ENCODE results near the gene EP400.

EP400 gene

GRCh38 chr12:132109741-132110140, 160.0 kb downstream of the EP400 start:
- Histone ChIP-seq H3K36me3 (ENCODE audit: insufficient read depth, low read length) (peaks cover 4% of the 10 kb centered on the region; the same call in 1 of the 2 replicates), H3K4me3 (no peak overlapping the region), H3K9ac (ENCODE audit: insufficient read length) (no peak overlapping the region), H3K9me3 (ENCODE audit: low read depth, low read length) (no peaks in the 10 kb centered on the region), H3K27ac (no peak overlapping the region)
- DNase-seq (ENCODE audit: low read depth, low spot score): no peak
- TF ChIP-seq EZH2 (IDR thresholded peaks at IDR 0.05) (no peak), POLR2AphosphoS5 (IDR thresholded peaks at IDR 0.05; ENCODE audit: borderline replicate concordance, low read depth, low read length) (no peak), FOXP2 (optimal IDR thresholded peaks at IDR 0.05; ENCODE audit: control extremely low read depth, extremely low read length, insufficient read depth) (no peak)

- H3K9ac ChIP-seq (ENCODE audit: insufficient read length): no peak overlapping the region
- no peak overlapping the region for H3K27ac ChIP-seq
- TF ChIP-seq FOXP2 (optimal IDR thresholded peaks at IDR 0.05; ENCODE audit: control extremely low read depth, extremely low read length, insufficient read depth) (no peak), POLR2AphosphoS5 (IDR thresholded peaks at IDR 0.05; ENCODE audit: borderline replicate concordance, low read depth, low read length) (no peak), EZH2 (IDR thresholded peaks at IDR 0.05) (no peak)
- no peak overlapping the region for H3K4me3 ChIP-seq
- H3K36me3 ChIP-seq (ENCODE audit: insufficient read depth, low read length): peaks cover 5% of the 10 kb centered on the region; the same call in 1 of the 2 replicates
- H3K9me3 ChIP-seq (ENCODE audit: low read depth, low read length): no peaks in the 10 kb centered on the region
- no peak for DNase-seq (ENCODE audit: low read depth, low spot score)
Measured at GRCh38 chr12:132110677-132111076, 160.9 kb downstream of the EP400 start.

GRCh38 chr12:132111654-132112304, 162.0 kb downstream of the EP400 start:
- H3K36me3 ChIP-seq (ENCODE audit: insufficient read depth, low read length): peaks cover 5% of the 10 kb centered on the region; the same call in 1 of the 2 replicates
- no peak overlapping the region for H3K4me3 ChIP-seq
- no peak for DNase-seq (ENCODE audit: low read depth, low spot score)
- no peaks in the 10 kb centered on the region for H3K9me3 ChIP-seq (ENCODE audit: low read depth, low read length)
- no peak overlapping the region for H3K9ac ChIP-seq (ENCODE audit: insufficient read length)
- no peak overlapping the region for H3K27ac ChIP-seq
- TF ChIP-seq EZH2 (IDR thresholded peaks at IDR 0.05) (no peak), FOXP2 (optimal IDR thresholded peaks at IDR 0.05; ENCODE audit: control extremely low read depth, extremely low read length, insufficient read depth) (no peak), POLR2AphosphoS5 (IDR thresholded peaks at IDR 0.05; ENCODE audit: borderline replicate concordance, low read depth, low read length) (no peak)

- no peak for DNase-seq (ENCODE audit: low read depth, low spot score)
- TF ChIP-seq POLR2AphosphoS5 (IDR thresholded peaks at IDR 0.05; ENCODE audit: borderline replicate concordance, low read depth, low read length): no peak
- TF ChIP-seq FOXP2 (optimal IDR thresholded peaks at IDR 0.05; ENCODE audit: control extremely low read depth, extremely low read length, insufficient read depth): no peak
- no peak for TF ChIP-seq EZH2 (IDR thresholded peaks at IDR 0.05)
- no peaks in the 10 kb centered on the region for H3K9me3 ChIP-seq (ENCODE audit: low read depth, low read length)
- H3K9ac ChIP-seq (ENCODE audit: insufficient read length): no peak overlapping the region
- no peak overlapping the region for H3K27ac ChIP-seq
- H3K4me3 ChIP-seq: no peak overlapping the region
- H3K36me3 ChIP-seq (ENCODE audit: insufficient read depth, low read length): peaks cover 5% of the 10 kb centered on the region; the same call in 1 of the 2 replicates
Measured at GRCh38 chr12:132114667-132115066, 164.9 kb downstream of the EP400 start.

- Histone ChIP-seq H3K4me3 (no peak overlapping the region), H3K9me3 (ENCODE audit: low read depth, low read length) (no peaks in the 10 kb centered on the region), H3K9ac (ENCODE audit: insufficient read length) (no peak overlapping the region), H3K27ac (no peak overlapping the region), H3K36me3 (ENCODE audit: insufficient read depth, low read length) (peaks cover 5% of the 10 kb centered on the region; the same call in 1 of the 2 replicates)
- DNase-seq (ENCODE audit: low read depth, low spot score): no peak
- TF ChIP-seq FOXP2 (optimal IDR thresholded peaks at IDR 0.05; ENCODE audit: control extremely low read depth, extremely low read length, insufficient read depth): no peak
- TF ChIP-seq EZH2 (IDR thresholded peaks at IDR 0.05): no peak
- TF ChIP-seq POLR2AphosphoS5 (IDR thresholded peaks at IDR 0.05; ENCODE audit: borderline replicate concordance, low read depth, low read length): no peak
Measured at GRCh38 chr12:132115500-132115899, 165.8 kb downstream of the EP400 start.

- Histone ChIP-seq H3K4me3 (no peak overlapping the region), H3K27ac (no peak overlapping the region), H3K9me3 (ENCODE audit: low read depth, low read length) (no peaks in the 10 kb centered on the region), H3K9ac (ENCODE audit: insufficient read length) (no peak overlapping the region), H3K36me3 (ENCODE audit: insufficient read depth, low read length) (peaks cover 5% of the 10 kb centered on the region; the same call in 1 of the 2 replicates)
- TF ChIP-seq POLR2AphosphoS5 (IDR thresholded peaks at IDR 0.05; ENCODE audit: borderline replicate concordance, low read depth, low read length) (no peak), EZH2 (IDR thresholded peaks at IDR 0.05) (no peak), FOXP2 (optimal IDR thresholded peaks at IDR 0.05; ENCODE audit: control extremely low read depth, extremely low read length, insufficient read depth) (no peak)
- DNase-seq (ENCODE audit: low read depth, low spot score): no peak
Measured at GRCh38 chr12:132116709-132117557, 167.2 kb downstream of the EP400 start.

- H3K4me3 ChIP-seq: no peak overlapping the region
- H3K9ac ChIP-seq (ENCODE audit: insufficient read length): no peak overlapping the region
- no peak for DNase-seq (ENCODE audit: low read depth, low spot score)
- TF ChIP-seq FOXP2 (optimal IDR thresholded peaks at IDR 0.05; ENCODE audit: control extremely low read depth, extremely low read length, insufficient read depth) (no peak), EZH2 (IDR thresholded peaks at IDR 0.05) (no peak), POLR2AphosphoS5 (IDR thresholded peaks at IDR 0.05; ENCODE audit: borderline replicate concordance, low read depth, low read length) (no peak)
- H3K36me3 ChIP-seq (ENCODE audit: insufficient read depth, low read length): peaks cover 5% of the 10 kb centered on the region; the same call in 1 of the 2 replicates
- H3K9me3 ChIP-seq (ENCODE audit: low read depth, low read length): no peaks in the 10 kb centered on the region
- no peak overlapping the region for H3K27ac ChIP-seq
Measured at GRCh38 chr12:132117558-132117875, 167.8 kb downstream of the EP400 start.

GRCh38 chr12:132118876-132119275, 169.1 kb downstream of the EP400 start:
- no peak for DNase-seq (ENCODE audit: low read depth, low spot score)
- H3K9ac ChIP-seq (ENCODE audit: insufficient read length): no peak overlapping the region
- no peak overlapping the region for H3K27ac ChIP-seq
- no peak overlapping the region for H3K4me3 ChIP-seq
- H3K9me3 ChIP-seq (ENCODE audit: low read depth, low read length): no peaks in the 10 kb centered on the region
- TF ChIP-seq FOXP2 (optimal IDR thresholded peaks at IDR 0.05; ENCODE audit: control extremely low read depth, extremely low read length, insufficient read depth) (no peak), POLR2AphosphoS5 (IDR thresholded peaks at IDR 0.05; ENCODE audit: borderline replicate concordance, low read depth, low read length) (no peak), EZH2 (IDR thresholded peaks at IDR 0.05) (no peak)
- H3K36me3 ChIP-seq (ENCODE audit: insufficient read depth, low read length): peaks cover 5% of the 10 kb centered on the region; the same call in 1 of the 2 replicates

Data from SK-N-MC (cell line).